Measurements from ENCODE around the gene EFCAB3.
"Not testable (repeated sequence)": the region's sequence is repeated elsewhere in the genome, so short reads cannot be mapped to it uniquely, and the experiment has no call there.

The EFCAB3 gene

DNA sequence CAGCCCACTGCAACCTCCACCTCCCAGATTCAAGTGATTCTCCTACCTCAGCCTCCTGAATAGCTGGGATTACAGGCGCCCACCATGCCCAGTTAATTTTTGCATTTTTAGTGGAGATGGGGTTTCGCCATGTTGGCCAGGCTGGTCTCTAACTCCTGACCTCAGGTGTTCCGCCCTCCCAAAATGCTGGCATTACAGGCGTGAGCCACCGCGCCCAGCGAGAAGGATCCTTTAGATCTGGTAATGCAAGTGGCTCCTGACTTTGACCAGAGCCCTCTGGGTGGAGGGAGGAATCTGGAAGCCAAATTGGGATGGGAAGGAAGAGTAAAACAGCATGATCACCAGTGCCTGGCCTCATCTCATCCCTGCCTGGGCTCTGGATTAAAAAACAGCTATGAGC, 84.9 kb downstream of the EFCAB3 start:
- DNase-seq (ENCODE audit: low read depth): not testable (repeated sequence)
